COR-L47 (cell line): ENCODE data around the gene CLASP1.

Experiments
- DNase-seq: peaks from one replicate; lab custom pipeline; 2025; lab: John Stamatoyannopoulos, UW

The CLASP1 gene

DNA sequence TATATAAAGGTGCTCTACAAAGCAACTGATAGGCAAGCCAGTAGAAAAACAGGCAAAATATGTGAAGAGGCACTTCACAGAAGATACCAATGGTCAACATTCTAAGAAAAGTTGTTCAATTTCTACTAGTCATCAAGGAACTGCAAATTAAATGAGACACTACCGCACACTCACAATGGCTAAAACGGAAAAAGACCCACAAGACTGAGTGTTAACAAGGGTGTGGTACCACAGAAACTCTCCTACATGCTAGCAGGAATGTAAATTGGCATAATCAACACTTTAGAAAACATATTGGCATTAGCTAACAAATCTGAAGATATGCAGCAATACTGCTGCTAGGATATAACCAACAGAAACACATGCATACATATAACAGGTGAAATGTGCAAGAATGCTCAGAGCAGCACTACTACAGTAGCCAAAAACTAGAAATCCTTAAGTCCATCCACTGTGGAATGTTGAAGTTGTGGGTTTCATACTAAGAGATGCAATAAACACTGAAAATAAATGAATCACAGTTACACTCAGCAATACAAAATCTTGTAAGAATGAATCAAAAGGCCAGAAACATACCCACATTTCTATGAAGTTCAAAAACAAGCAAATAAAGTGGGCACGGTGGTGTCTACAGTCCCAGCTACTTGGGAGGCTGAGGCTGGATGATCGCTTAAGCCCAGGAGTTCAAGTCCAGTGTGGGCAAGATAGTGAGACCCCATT, 109.4 kb downstream of the CLASP1 start:
- DNase-seq, result no peak

- DNase-seq, result no peak
These were observed 112.3 kb downstream of the CLASP1 start for GRCh38 chr2:121536850-121537557.

GRCh38 chr2:121536347-121536746, 112.9 kb downstream of the CLASP1 start:
- DNase-seq, result no peak

- no peak for DNase-seq
These were observed 115.3 kb downstream of the CLASP1 start for GRCh38 chr2:121534007-121534406.

- DNase-seq, result no peak
These were observed 116.4 kb downstream of the CLASP1 start for GRCh38 chr2:121532894-121533293.

GRCh38 chr2:121532347-121532766, 116.9 kb downstream of the CLASP1 start:
- DNase-seq, result no peak

DNA sequence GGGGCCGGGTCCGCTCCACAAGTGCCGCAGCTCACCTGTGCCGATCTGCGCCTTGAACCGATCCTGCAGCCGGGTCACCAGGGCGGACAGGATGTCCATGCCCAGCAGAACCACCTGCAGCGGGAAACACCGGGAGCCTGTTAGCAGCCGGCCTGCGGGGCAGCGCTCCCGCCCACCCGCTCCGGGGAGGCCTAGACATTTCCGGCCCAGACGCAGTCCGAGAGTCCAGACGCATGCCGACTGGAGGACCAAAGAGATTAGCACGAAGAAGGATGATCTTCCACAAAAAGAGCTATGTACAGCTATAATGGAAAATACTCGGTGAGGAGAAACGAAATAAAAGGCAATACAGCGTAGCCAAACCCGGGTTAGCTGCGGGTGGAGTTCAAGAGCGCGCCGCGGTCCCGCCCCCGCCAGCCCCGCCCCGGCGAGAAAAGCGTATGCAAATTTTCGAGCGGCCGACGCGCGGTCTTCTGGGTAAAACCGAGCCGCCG, 119.0 kb downstream of the CLASP1 start:
- peak; percentile 80 for DNase-seq

DNA sequence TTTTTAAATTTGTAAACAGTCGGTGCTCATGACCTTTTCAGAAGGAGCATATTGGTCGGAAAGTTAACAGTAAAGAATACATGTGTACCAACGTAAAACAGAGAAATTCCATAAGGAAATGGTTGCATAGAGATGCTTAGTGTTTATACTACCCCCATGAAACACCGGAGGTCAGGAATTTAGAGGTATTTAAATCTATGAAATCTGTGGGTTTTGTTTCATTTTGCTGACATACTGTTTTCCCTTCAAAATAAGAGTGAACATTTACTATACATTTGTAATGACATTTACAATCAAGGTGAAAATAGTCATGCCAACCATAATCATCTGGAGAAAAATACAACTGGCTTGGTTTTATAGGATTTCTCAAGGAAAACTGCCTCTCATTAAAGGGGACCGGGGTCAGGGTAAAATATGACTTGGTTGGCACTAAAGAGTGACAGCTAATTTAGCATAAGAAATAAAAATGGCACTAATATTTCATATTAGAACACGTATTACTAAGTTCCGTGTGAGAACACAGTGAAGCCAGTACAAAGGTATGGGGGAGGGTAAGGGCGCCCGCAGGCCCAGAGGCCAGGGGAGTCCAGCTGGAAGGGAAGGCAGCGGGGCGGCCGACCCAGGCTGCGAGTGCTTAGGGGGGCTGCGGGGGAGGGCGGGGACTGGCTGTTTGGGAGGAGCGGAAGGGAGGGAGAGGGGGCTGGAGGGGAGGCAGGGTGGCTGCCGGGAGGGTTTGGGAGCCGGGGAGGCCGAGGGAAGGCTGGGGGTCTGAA, 119.6 kb downstream of the CLASP1 start:
- DNase-seq, result peak; percentile 57

- DNase-seq, result no peak
These were observed 122.1 kb downstream of the CLASP1 start for GRCh38 chr2:121527009-121527682.

DNA sequence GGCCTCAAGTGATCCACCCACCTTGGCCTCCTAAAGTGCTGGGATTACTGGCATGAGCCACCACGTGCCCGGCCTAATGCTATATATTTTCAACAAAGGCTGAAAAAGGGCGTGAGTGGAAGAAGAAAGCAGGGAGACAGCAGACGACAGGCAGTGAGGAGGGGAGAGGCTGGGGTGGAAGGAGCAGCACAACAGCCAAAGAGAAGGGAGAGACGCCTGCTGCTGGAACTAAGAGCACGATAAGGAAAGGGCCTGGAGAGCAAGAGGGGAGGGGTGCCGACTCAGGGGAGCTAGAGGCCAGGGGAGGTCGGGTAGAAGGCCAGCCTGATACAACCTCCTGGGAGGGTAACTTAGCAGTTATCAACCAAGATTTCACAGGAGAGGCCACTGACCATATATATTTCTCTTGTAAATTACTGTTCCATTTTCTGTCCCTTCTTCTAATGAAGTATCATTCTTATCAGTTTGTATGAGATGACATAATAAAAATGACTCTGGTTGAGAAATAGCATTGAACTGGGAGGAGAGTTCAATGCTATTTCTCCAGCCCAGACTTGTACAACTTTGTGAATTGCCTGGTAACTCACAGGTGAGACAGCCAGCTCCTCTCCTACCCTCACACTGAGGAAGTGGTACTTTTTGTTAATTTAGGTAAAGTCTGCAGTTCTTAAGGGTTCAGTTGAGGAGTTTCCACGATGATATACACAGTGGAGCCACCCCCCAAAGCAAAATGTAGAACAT, 124.4 kb downstream of the CLASP1 start:
- no peak for DNase-seq

GRCh38 chr2:121521359-121521758, 127.9 kb downstream of the CLASP1 start:
- DNase-seq, result no peak

GRCh38 chr2:121520641-121520994, 128.6 kb downstream of the CLASP1 start:
- DNase-seq, result no peak

GRCh38 chr2:121519732-121520640, 129.3 kb downstream of the CLASP1 start:
- no peak for DNase-seq

DNA sequence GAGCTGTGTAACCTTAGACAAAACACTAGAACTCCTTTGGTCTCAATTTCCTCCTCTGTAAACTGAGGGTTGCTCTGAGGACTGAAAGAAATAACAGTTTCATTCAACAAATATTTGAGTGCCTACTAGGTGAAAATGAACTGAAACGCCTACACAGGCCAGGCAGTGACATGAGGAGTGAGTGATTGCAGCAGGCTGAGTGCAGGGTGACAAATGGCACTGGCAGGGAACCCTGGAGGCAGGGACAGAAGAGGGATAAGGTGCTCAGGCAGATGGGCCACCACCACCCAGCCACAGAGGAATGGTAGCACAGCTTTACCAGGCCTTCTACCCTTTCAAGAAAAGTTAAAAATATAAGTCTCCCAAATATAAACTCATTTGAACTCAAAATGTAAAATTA, 130.1 kb downstream of the CLASP1 start:
- no peak for DNase-seq

GRCh38 chr2:121513597-121514333, 135.5 kb downstream of the CLASP1 start:
- no peak for DNase-seq

DNA sequence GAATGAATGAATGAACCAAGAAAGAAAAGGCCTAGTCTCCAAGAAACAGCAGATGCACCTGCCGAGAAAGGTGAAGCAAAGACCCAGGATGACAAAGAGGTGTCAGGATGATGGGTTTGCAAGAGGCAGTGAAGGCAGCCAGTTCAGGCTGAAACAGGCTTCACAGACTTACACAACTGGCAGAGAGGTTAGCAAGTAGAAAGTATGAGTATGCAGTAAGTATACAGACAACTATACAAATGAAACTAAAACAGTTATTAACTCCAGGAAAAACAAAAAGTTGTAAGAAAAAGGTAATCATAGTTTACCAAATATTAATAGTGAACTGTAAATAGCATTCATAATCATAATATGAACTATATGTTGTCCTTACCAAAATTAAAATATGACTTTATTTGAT, 138.4 kb downstream of the CLASP1 start:
- no peak for DNase-seq

GRCh38 chr2:121506621-121507020, 142.6 kb downstream of the CLASP1 start:
- no peak for DNase-seq

DNA sequence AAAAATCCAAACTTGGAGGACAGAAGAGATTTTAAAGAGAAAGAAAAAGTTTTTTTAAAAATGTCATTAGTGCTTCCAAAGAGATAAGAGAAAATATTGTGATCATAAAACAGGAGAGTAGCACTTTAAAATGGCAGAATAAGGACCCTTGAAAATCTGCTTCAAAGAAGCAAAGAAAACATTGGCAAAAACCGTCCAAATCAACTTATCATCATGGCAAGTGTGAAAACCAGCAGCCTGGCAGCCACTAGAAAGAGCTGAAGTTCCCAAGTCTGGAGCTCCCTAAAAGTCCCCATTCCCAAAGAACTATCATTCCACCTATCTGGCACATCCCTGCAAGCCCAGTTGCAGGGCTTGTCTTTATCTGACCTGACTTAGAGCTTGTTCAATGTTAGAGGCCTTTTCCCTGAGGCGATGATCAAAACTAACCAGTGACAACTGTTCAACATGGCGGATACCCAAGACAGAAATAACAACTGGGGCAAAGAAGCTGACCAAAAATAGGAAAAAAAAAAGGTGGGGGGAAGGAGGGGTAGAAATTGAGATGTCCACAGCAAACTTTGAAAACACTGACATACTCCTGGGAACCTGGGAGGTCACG, 143.2 kb downstream of the CLASP1 start:
- DNase-seq, result no peak

DNA sequence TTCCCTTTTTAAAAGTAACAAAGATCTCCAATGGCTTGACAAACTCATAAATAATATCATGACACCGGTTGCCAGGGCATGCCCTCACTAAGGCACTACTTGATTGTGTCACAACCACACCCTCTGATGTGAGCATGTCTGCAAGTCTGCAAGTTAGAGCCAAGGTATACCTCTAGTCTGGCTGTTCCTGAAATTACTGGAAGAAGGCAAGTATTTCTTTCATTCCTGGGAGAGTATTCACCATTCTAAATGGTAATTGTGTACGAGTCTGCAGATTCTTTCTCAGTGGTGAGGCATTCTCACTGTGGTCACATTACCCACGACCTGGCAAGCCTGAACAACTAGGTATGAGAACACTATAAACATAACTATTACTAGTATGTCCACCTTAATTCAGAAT, 144.3 kb downstream of the CLASP1 start:
- no peak for DNase-seq
